ENCODE measurements around the gene TAF1A.
A peak's percentile ranks its signal among the peaks of the same experiment; 100 is the strongest.

GRCh38 chr1:222634180-222635013 is 44.7 kb upstream of the TAF1A start:
- TF ChIP-seq CTCF (conservative IDR thresholded peaks at IDR 0.05; ENCODE audit: low read length), result peak; percentile 96
- TF ChIP-seq EZH2phosphoT487 (IDR thresholded peaks at IDR 0.05; ENCODE audit: borderline replicate concordance, low read depth, low read length), result no peak
